ENCODE measurements around the gene SMAD9.
A peak's percentile ranks its signal among the peaks of the same experiment; 100 is the strongest.

Gene SMAD9

GRCh38 chr13:36880961-36881360 is 39.1 kb downstream of the SMAD9 start:
- TF ChIP-seq, protein P1, sequence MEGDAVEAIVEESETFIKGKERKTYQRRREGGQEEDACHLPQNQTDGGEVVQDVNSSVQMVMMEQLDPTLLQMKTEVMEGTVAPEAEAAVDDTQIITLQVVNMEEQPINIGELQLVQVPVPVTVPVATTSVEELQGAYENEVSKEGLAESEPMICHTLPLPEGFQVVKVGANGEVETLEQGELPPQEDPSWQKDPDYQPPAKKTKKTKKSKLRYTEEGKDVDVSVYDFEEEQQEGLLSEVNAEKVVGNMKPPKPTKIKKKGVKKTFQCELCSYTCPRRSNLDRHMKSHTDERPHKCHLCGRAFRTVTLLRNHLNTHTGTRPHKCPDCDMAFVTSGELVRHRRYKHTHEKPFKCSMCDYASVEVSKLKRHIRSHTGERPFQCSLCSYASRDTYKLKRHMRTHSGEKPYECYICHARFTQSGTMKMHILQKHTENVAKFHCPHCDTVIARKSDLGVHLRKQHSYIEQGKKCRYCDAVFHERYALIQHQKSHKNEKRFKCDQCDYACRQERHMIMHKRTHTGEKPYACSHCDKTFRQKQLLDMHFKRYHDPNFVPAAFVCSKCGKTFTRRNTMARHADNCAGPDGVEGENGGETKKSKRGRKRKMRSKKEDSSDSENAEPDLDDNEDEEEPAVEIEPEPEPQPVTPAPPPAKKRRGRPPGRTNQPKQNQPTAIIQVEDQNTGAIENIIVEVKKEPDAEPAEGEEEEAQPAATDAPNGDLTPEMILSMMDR (IDR thresholded peaks at IDR 0.05; ENCODE audit: low read depth, low read length) = no peak
- H3K4me3 ChIP-seq (ENCODE audit: low read depth, low read length) = no peak overlapping the region
- H3K27me3 ChIP-seq = no peaks in the 10 kb centered on the region

DNA sequence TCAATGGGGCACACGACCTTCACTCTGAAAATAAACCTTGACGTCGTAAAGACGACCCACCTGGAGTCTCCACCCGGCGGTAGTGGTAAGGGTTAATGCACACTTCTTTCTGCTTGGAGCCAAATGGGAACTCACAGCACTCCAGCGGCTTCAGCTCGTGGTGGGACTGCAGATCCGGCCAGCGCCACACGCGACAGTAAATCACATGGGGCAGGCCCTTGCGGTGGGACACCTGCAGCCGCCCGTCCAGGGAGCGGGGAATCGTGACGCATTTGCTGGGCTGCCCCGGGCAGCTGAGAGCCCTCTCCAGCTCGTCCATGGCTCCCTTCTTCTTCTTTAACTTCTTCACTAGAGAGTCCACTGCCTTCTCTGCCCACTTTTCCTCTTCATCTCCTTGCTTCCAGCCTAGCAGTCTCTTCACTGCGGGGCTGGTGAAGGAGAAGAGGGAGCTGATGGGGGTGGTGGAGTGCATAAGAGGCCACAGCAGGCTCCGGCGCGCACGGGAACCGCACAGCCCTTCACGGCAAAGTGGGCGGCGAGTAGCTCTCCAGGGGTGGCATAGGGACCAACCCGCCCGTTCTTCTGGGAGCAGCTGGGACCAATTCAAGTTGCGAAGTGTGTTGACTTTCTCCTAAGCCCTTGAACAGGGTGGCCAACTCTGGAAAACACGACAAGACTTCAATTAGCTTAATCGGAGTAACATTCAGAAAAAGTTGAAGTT is 40.7 kb downstream of the SMAD9 start:
- no peak for DNase-seq
- TF ChIP-seq, protein P1 (IDR thresholded peaks at IDR 0.05; ENCODE audit: low read depth, low read length) = no peak
- H3K27me3 ChIP-seq = no peaks in the 10 kb centered on the region

More at GRCh38 chr13:36880961-36881360, 39.1 kb downstream of the SMAD9 start:
- peaks cover 49% of the 10 kb centered on the region for H3K36me3 ChIP-seq
- no peaks in the 10 kb centered on the region for H3K9me3 ChIP-seq
- no peak for DNase-seq
- peaks cover 8% of the 10 kb centered on the region for H3K4me1 ChIP-seq

GRCh38 chr13:36875961-36876360 is 44.1 kb downstream of the SMAD9 start:
- TF ChIP-seq, protein P1 (IDR thresholded peaks at IDR 0.05; ENCODE audit: low read depth, low read length) = no peak

More for the DNA sequence above, 40.7 kb downstream of the SMAD9 start:
- no peak overlapping the region for H3K4me3 ChIP-seq (ENCODE audit: low read depth, low read length)
- H3K9me3 ChIP-seq = no peaks in the 10 kb centered on the region
- H3K36me3 ChIP-seq = peaks cover 56% of the 10 kb centered on the region
- peaks cover 6% of the 10 kb centered on the region for H3K4me1 ChIP-seq

DNA sequence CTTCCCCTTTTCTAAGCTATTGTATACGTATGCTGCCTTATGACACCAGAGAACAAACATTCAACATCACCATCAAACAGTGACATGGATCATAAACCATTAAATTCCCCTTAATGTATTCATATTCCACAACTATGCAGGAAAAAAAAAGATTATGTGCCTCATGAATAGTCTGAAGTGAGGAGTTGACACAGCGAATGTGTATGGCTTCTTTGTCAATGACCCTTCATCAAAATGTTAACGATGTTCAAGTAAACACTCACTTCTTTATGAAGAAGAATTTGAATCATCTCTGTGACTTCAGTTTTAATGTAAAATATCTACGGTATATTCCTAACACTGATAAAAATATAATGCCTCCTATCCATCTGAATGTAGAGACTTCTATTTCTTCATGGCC is 44.6 kb downstream of the SMAD9 start:
- DNase-seq = no peak
- no peaks in the 10 kb centered on the region for H3K27me3 ChIP-seq
- H3K4me3 ChIP-seq (ENCODE audit: low read depth, low read length) = no peak overlapping the region
- H3K9me3 ChIP-seq = no peaks in the 10 kb centered on the region
- H3K36me3 ChIP-seq = peaks cover 87% of the 10 kb centered on the region
- H3K4me1 ChIP-seq = peaks cover 17% of the 10 kb centered on the region
- TF ChIP-seq, protein P1 (IDR thresholded peaks at IDR 0.05; ENCODE audit: low read depth, low read length) = no peak

More at GRCh38 chr13:36875961-36876360, 44.1 kb downstream of the SMAD9 start:
- no peaks in the 10 kb centered on the region for H3K27me3 ChIP-seq
- peaks cover 83% of the 10 kb centered on the region for H3K36me3 ChIP-seq
- H3K4me1 ChIP-seq = peaks cover 16% of the 10 kb centered on the region
- no peak overlapping the region for H3K4me3 ChIP-seq (ENCODE audit: low read depth, low read length)
- no peak for DNase-seq
- no peaks in the 10 kb centered on the region for H3K9me3 ChIP-seq

- DNase-seq = peak; percentile 64
- H3K36me3 ChIP-seq = peaks cover 89% of the 10 kb centered on the region
- no peaks in the 10 kb centered on the region for H3K9me3 ChIP-seq
- H3K4me1 ChIP-seq = peaks cover 17% of the 10 kb centered on the region
- no peaks in the 10 kb centered on the region for H3K27me3 ChIP-seq
- no peak overlapping the region for H3K4me3 ChIP-seq (ENCODE audit: low read depth, low read length)
- TF ChIP-seq, protein P1 (IDR thresholded peaks at IDR 0.05; ENCODE audit: low read depth, low read length) = peak; percentile 36
Measured at GRCh38 chr13:36872621-36873020, 47.4 kb downstream of the SMAD9 start.

DNA sequence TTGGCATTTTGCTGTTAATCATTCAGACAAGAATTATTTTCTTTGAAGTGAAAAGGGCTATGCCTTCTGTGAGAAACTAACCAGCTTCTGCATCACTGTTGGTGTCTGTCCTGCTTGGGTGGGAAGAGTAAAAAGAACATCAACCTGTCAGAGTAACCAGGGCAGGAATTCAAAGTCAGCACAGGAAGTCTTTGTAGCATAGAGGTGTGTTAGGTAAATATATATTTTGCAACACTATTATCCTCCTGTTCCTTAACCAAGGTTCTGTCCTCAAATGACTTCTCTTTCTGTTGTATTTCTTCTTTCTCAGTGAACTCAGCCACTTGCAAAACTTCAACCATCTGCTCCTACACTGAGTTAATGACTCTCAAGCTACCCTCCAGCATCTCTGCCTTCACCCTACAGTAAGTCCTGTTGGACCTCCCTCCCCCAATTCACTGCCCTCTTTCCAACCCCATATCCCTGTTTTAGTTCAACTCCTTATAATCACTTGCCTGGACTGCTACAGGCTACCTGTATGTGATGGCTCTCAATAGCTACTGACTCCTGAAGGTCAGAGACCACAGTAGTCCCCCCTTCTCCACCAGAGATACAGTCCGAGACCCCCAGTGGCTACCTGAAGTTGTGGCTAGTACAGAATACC is 49.9 kb downstream of the SMAD9 start:
- Histone ChIP-seq H3K27me3 (no peaks in the 10 kb centered on the region), H3K9me3 (no peaks in the 10 kb centered on the region), H3K4me1 (peaks cover 11% of the 10 kb centered on the region), H3K4me3 (ENCODE audit: low read depth, low read length) (no peak overlapping the region), H3K36me3 (peaks cover 91% of the 10 kb centered on the region)
- DNase-seq = no peak
- TF ChIP-seq, protein P1 (IDR thresholded peaks at IDR 0.05; ENCODE audit: low read depth, low read length) = no peak
